OCI-LY1 (cell line): ENCODE data around the gene TTC28.

Source experiments
- H2AFZ ChIP-seq: fragments of 200-600 bp; sonication (generic), shearing (Covaris generic); 2 replicates; pipeline ENCODE4 v1.6.0; 2014; ENCODE audit warnings: antibody characterized with exemption, mild to moderate bottlenecking, low read length
- H3F3A ChIP-seq: fragments of 200-600 bp; sonication (generic), shearing (Covaris generic); 2 replicates; pipeline ENCODE4 v1.6.0; 2014; ENCODE audit warnings: mild to moderate bottlenecking, antibody characterized with exemption, low read length, moderate library complexity; ENCODE audit not compliant: insufficient read depth
- H3K27ac ChIP-seq: fragments of 200-600 bp; sonication (generic); 2 replicates; pipeline ENCODE4 v1.5.1; 2014; ENCODE audit warnings: low read length, mixed run types, mild to moderate bottlenecking, low read depth; ENCODE audit not compliant: poor library complexity, severe bottlenecking
- H3K27me3 ChIP-seq: fragments of 200-600 bp; sonication (generic); 2 replicates; pipeline ENCODE4 v1.6.0; 2014; ENCODE audit warnings: antibody characterized with exemption, mild to moderate bottlenecking, low read length, moderate library complexity; ENCODE audit not compliant: insufficient read depth
- H3K36me3 ChIP-seq: fragments of 200-600 bp; sonication (generic); 2 replicates; pipeline ENCODE4 v1.6.1; 2014; ENCODE audit warnings: mild to moderate bottlenecking, antibody characterized with exemption, low read length, moderate library complexity, mixed read lengths; ENCODE audit not compliant: insufficient read depth
- H3K4me1 ChIP-seq: fragments of 200-600 bp; sonication (generic); 2 replicates; pipeline ENCODE4 v1.5.1; 2014; ENCODE audit warnings: mild to moderate bottlenecking, low read length, moderate library complexity; ENCODE audit not compliant: insufficient read depth, severe bottlenecking
- H3K4me2 ChIP-seq: fragments of 200-600 bp; sonication (generic), shearing (Covaris generic); 2 replicates; pipeline ENCODE4 v1.6.1; 2014; ENCODE audit warnings: low read length
- H3K4me3 ChIP-seq: fragments of 200-600 bp; sonication (generic); 2 replicates; pipeline ENCODE4 v1.5.1; 2014; ENCODE audit warnings: low read length, low read depth, mild to moderate bottlenecking, mixed read lengths; ENCODE audit not compliant: poor library complexity, severe bottlenecking
- H3K79me2 ChIP-seq: fragments of 200-600 bp; shearing (Covaris generic); 2 replicates; pipeline ENCODE4 v1.6.1; 2016; ENCODE audit warnings: mixed run types, low read length, mixed read lengths; ENCODE audit not compliant: insufficient read depth
- H3K9ac ChIP-seq: fragments of 200-600 bp; sonication (generic), shearing (Covaris generic); 2 replicates; pipeline ENCODE4 v1.6.1; 2014; ENCODE audit warnings: mild to moderate bottlenecking, low read length, mixed read lengths
- H3K9me2 ChIP-seq: fragments of 200-600 bp; sonication (generic), shearing (Covaris generic); 2 replicates; pipeline ENCODE4 v1.6.1; 2014; ENCODE audit warnings: low read depth, mild to moderate bottlenecking, low read length, mixed read lengths
- H3K9me3 ChIP-seq: fragments of 200-600 bp; shearing (Covaris generic); 2 replicates; pipeline ENCODE4 v1.6.1; 2014; ENCODE audit warnings: low read length, mixed read lengths
- H4K20me1 ChIP-seq: fragments of 200-600 bp; sonication (generic), shearing (Covaris generic); 2 replicates; pipeline ENCODE4 v1.6.0; 2016; ENCODE audit warnings: mild to moderate bottlenecking, low read length; ENCODE audit not compliant: insufficient read depth
- EZH2 ChIP-seq: fragments of 200-600 bp; sonication (generic), shearing (Covaris generic); IDR thresholded peaks from 2 replicates; pipeline ENCODE4 v1.8.0; 2017; ENCODE audit warnings: borderline replicate concordance, mixed run types, mild to moderate bottlenecking, antibody characterized with exemption, low read length, moderate library complexity, mixed read lengths
- TF ChIP-seq, protein P1 (sequence below): fragments of 200-600 bp; sonication (generic), shearing (Covaris generic); IDR thresholded peaks from 2 replicates; pipeline ENCODE4 v1.5.1; 2017; ENCODE audit warnings: mild to moderate bottlenecking, antibody characterized with exemption, low read length, moderate library complexity, mixed read lengths

TTC28 gene

DNA sequence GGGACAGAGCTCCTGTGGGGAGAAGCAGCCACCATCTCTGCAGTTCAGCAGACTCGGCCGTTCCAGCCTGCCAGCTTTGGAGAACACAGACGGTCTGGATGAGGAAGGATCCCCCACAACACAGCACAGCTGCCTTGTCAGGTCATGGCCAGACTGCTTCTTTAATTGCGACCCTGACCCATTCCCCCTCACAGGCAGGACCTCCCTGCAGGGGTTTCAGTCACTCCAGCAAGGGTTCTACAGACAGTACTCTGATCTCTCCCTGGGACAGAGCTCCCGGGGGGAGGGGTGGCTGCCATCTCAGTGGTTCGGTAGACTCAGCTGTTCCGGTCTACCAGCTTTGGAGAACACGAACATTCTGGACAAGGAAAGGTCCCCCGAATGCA is 173.5 kb downstream of the TTC28 start:
- Histone ChIP-seq H3K36me3 (no peaks in the 10 kb centered on the region), H4K20me1 (no peaks in the 10 kb centered on the region), H3K4me3 (no peak overlapping the region), H3K4me1 (no peaks in the 10 kb centered on the region), H3K9me3 (no peaks in the 10 kb centered on the region), H3K27ac (no peak overlapping the region), H3K4me2 (no peak overlapping the region), H3K9ac (no peak overlapping the region), H3K27me3 (no peaks in the 10 kb centered on the region), H3K9me2 (no peaks in the 10 kb centered on the region), H3K79me2 (no peaks in the 10 kb centered on the region), H2AFZ (no peak overlapping the region), H3F3A (no peaks in the 10 kb centered on the region)
- TF ChIP-seq, protein P1, sequence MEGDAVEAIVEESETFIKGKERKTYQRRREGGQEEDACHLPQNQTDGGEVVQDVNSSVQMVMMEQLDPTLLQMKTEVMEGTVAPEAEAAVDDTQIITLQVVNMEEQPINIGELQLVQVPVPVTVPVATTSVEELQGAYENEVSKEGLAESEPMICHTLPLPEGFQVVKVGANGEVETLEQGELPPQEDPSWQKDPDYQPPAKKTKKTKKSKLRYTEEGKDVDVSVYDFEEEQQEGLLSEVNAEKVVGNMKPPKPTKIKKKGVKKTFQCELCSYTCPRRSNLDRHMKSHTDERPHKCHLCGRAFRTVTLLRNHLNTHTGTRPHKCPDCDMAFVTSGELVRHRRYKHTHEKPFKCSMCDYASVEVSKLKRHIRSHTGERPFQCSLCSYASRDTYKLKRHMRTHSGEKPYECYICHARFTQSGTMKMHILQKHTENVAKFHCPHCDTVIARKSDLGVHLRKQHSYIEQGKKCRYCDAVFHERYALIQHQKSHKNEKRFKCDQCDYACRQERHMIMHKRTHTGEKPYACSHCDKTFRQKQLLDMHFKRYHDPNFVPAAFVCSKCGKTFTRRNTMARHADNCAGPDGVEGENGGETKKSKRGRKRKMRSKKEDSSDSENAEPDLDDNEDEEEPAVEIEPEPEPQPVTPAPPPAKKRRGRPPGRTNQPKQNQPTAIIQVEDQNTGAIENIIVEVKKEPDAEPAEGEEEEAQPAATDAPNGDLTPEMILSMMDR = no peak
- no peak for TF ChIP-seq EZH2

DNA sequence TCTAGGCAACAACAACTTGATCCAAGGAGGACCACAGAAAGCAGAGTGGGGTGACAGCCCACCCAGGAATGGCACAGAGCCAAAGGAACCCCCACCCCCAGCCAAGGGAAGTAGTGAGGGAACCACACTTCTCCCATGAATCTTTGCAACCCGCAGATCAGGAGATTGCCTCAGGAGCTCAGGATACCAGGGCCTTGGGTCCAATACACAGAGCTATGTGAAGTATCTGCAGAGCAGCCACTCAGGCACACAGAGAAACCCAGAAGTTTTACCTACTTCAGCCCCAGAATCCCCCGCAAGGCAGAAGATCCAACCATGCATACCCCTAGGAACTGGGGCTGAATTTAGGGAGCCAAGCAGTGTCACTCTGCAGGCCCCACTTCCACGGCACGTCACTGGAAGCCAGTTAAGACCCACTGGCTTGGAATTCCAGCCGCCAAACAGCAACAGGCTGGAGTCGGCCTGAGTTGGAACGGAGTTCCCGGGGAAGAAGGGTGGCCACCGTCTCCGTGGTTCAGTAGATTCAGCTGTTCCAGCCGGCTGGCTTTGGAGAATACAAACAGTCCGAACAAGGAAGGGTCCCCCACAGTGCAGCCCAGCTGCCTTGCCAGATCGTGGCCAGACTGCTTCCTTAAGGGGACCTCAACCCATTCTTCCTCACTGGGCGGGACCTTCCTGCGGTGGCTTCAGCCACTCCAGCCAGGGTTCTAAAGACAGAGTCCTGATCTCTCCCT is 174.1 kb downstream of the TTC28 start:
- Histone ChIP-seq H3K36me3 (no peaks in the 10 kb centered on the region), H2AFZ (no peak overlapping the region)
- TF ChIP-seq, protein P1 = no peak
- no peak for TF ChIP-seq EZH2

DNA sequence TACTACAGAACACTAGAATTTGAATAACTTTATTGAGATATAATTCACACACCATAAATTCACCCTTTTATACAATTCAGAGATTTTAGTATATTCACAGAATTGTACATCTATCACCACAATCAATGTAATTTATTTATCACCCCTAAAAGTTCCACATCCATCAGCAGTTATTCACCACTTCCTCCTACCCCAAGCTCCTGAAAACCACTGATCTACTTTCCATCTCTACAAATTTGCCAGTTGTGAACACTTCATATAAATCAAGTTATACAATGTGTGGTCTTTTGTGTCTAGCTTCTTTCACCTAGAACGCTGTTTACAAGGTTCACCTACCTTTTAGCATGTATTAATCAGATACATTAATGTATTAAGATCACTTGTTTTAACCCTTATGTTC is 179.6 kb downstream of the TTC28 start:
- no peak for TF ChIP-seq EZH2
- TF ChIP-seq, protein P1 = no peak
- H3K27me3 ChIP-seq = no peaks in the 10 kb centered on the region
- H3K9me2 ChIP-seq = no peaks in the 10 kb centered on the region
- no peak overlapping the region for H3K27ac ChIP-seq
- no peak overlapping the region for H3K4me3 ChIP-seq
- H4K20me1 ChIP-seq = no peaks in the 10 kb centered on the region
- H3K4me1 ChIP-seq = no peaks in the 10 kb centered on the region
- H3K9me3 ChIP-seq = no peaks in the 10 kb centered on the region
- no peaks in the 10 kb centered on the region for H3K79me2 ChIP-seq
- no peaks in the 10 kb centered on the region for H3F3A ChIP-seq
- no peak overlapping the region for H2AFZ ChIP-seq
- no peaks in the 10 kb centered on the region for H3K36me3 ChIP-seq
- no peak overlapping the region for H3K4me2 ChIP-seq
- no peak overlapping the region for H3K9ac ChIP-seq

More for the DNA sequence above, 174.1 kb downstream of the TTC28 start:
- Histone ChIP-seq H3K4me3 (no peak overlapping the region), H3F3A (no peaks in the 10 kb centered on the region), H3K27me3 (no peaks in the 10 kb centered on the region), H3K27ac (no peak overlapping the region), H3K4me1 (no peaks in the 10 kb centered on the region), H3K9me3 (no peaks in the 10 kb centered on the region), H3K9ac (no peak overlapping the region), H3K79me2 (no peaks in the 10 kb centered on the region), H3K4me2 (no peak overlapping the region), H4K20me1 (no peaks in the 10 kb centered on the region), H3K9me2 (no peaks in the 10 kb centered on the region)
